Osteoblast (primary cell): ENCODE results near the gene TKT. TPM values are rescaled to one million over a fixed set of nuclear protein-coding genes. Genes with fewer than 3 reads are reported as not detected.

Source experiments
- DNase-seq: peaks from one replicate; pipeline ENCODE4 v3.0.0; 2011; ENCODE audit warnings: low spot score, mixed read lengths; ENCODE audit not compliant: insufficient read length; ENCODE audit errors: missing footprints
- H2AFZ ChIP-seq: 2 replicates; pipeline ENCODE4 v1.6.0; 2011; ENCODE audit warnings: mild to moderate bottlenecking, low read length
- H3K27ac ChIP-seq: 2 replicates; pipeline ENCODE4 v1.5.1; 2011; ENCODE audit warnings: mild to moderate bottlenecking, low read depth, low read length, moderate library complexity
- H3K27me3 ChIP-seq: 2 replicates; pipeline ENCODE4 v1.6.0; 2012; ENCODE audit warnings: mild to moderate bottlenecking, control low read depth, inconsistent platforms, low read length, moderate library complexity; ENCODE audit not compliant: insufficient read depth
- H3K36me3 ChIP-seq: 2 replicates; pipeline ENCODE4 v1.5.1; 2011; ENCODE audit warnings: mild to moderate bottlenecking, low read length, control low read depth, moderate library complexity; ENCODE audit not compliant: insufficient read depth
- H3K4me1 ChIP-seq: 2 replicates; pipeline ENCODE4 v1.5.1; 2011; ENCODE audit warnings: mild to moderate bottlenecking, low read length, control low read depth, moderate library complexity; ENCODE audit not compliant: insufficient read depth
- H3K4me2 ChIP-seq: 2 replicates; pipeline ENCODE4 v1.6.0; 2011; ENCODE audit warnings: mild to moderate bottlenecking, low read length; ENCODE audit not compliant: insufficient read depth
- H3K4me3 ChIP-seq: fragments of 200-600 bp; sonication (generic); 3 replicates; pipeline ENCODE4 v1.5.1; 2012; ENCODE audit warnings: mild to moderate bottlenecking, low read length, inconsistent platforms; ENCODE audit not compliant: insufficient read depth
- H3K79me2 ChIP-seq: 2 replicates; pipeline ENCODE4 v1.6.0; 2012; ENCODE audit warnings: mild to moderate bottlenecking, low read length, control low read depth, inconsistent platforms; ENCODE audit not compliant: insufficient read depth
- H3K9me3 ChIP-seq: 2 replicates; pipeline ENCODE4 v1.5.1; 2011; ENCODE audit warnings: low read depth, low read length, control low read depth
- H4K20me1 ChIP-seq: 2 replicates; pipeline ENCODE4 v1.6.0; 2012; ENCODE audit warnings: mild to moderate bottlenecking, low read length, control low read depth; ENCODE audit not compliant: insufficient read depth
- total RNA-seq: library from RNA; depleted of rRNA; stranded (reverse); fragments of >200 nt; gene quantifications from 2 replicates; pipeline ENCODE4 v1.2.3, GENCODE V29; 2012
- TF ChIP-seq, protein P1 (sequence below): IDR thresholded peaks from 2 replicates; pipeline ENCODE4 v1.5.1; 2011; ENCODE audit warnings: mild to moderate bottlenecking, low read depth, low read length, moderate library complexity; ENCODE audit errors: extremely low read depth

TKT gene
- total RNA-seq, 1 donor: 453 TPM

DNA sequence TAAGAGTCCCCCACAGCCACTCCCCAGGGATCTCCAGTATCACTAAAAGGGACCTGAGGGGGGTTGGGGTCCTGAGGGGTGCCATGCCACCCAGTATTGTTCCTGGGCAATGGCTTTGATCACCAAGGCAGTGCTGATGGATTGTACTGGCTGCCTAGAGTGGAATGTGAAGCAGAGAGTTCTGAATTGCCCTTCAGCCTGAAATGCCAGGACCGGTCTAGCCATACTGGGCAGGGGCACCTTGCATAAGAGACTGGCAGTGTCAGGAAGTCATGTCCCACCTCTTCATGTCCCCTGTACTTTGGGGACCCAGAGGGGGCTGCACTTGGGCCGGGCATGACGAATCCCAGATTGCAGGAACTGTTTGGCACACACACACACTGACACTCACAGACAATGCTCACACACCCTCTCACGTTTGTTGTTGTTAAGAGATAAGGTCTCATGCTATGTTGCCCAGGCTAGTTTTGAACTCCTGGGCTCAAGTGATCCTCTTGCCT, 4.5 kb upstream of the TKT start:
- no peaks in the 10 kb centered on the region for H3K27me3 ChIP-seq
- H2AFZ ChIP-seq: no peak overlapping the region
- H4K20me1 ChIP-seq: peaks cover 2% of the 10 kb centered on the region
- no peak overlapping the region for H3K27ac ChIP-seq
- no peak overlapping the region for H3K4me3 ChIP-seq
- H3K9me3 ChIP-seq: no peaks in the 10 kb centered on the region
- no peaks in the 10 kb centered on the region for H3K4me1 ChIP-seq
- TF ChIP-seq, protein P1, sequence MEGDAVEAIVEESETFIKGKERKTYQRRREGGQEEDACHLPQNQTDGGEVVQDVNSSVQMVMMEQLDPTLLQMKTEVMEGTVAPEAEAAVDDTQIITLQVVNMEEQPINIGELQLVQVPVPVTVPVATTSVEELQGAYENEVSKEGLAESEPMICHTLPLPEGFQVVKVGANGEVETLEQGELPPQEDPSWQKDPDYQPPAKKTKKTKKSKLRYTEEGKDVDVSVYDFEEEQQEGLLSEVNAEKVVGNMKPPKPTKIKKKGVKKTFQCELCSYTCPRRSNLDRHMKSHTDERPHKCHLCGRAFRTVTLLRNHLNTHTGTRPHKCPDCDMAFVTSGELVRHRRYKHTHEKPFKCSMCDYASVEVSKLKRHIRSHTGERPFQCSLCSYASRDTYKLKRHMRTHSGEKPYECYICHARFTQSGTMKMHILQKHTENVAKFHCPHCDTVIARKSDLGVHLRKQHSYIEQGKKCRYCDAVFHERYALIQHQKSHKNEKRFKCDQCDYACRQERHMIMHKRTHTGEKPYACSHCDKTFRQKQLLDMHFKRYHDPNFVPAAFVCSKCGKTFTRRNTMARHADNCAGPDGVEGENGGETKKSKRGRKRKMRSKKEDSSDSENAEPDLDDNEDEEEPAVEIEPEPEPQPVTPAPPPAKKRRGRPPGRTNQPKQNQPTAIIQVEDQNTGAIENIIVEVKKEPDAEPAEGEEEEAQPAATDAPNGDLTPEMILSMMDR: no peak
- H3K4me2 ChIP-seq: no peak overlapping the region
- H3K36me3 ChIP-seq: no peaks in the 10 kb centered on the region
- DNase-seq: no peak
- H3K79me2 ChIP-seq: peaks cover 4% of the 10 kb centered on the region

DNA sequence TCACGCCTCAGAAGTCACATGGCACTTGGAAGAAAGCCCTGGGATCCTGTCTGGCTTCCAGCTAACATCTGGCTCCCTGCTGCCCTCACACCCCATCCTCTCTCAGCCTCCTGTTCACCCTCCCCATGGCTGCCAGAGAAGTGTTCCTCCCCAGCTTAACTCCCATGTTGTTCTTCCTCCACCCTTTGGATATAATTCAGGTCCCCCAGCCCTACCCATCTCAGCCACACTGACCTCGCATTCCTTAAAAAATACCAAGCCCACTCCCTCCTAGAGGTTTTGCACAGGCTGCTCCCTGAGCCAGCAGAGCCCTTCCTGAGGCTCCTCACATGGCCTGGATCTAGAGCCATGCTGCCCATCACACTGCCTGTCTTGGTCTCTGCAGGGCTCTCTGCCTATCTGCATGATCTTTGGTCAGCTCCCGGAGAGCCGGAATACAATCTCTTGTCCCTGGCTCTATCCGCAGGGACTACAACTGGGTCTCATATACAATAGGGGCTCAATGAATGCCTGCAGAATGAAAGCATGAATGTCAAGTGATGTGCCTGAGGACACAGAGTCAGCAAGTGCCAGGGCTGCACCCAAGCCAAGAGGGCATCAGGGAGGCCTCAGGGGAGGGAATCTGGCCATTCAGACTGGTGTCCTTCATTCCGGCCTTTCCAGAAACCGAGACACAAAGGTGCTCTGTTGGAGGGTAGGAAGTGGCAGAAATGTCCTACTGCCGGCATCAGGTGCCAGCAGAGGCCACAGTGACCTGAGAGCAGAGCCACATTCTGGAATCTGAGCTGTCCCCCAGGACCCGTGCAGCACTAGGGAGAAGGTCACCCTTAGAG, 3.8 kb upstream of the TKT start:
- Histone ChIP-seq H3K79me2 (peaks cover 11% of the 10 kb centered on the region), H3K4me2 (no peak overlapping the region), H3K36me3 (no peaks in the 10 kb centered on the region), H3K27me3 (no peaks in the 10 kb centered on the region), H3K9me3 (no peaks in the 10 kb centered on the region), H2AFZ (no peak overlapping the region), H4K20me1 (peaks cover 8% of the 10 kb centered on the region), H3K27ac (no peak overlapping the region), H3K4me3 (no peak overlapping the region), H3K4me1 (no peaks in the 10 kb centered on the region)
- TF ChIP-seq, protein P1: no peak
- no peak for DNase-seq

DNA sequence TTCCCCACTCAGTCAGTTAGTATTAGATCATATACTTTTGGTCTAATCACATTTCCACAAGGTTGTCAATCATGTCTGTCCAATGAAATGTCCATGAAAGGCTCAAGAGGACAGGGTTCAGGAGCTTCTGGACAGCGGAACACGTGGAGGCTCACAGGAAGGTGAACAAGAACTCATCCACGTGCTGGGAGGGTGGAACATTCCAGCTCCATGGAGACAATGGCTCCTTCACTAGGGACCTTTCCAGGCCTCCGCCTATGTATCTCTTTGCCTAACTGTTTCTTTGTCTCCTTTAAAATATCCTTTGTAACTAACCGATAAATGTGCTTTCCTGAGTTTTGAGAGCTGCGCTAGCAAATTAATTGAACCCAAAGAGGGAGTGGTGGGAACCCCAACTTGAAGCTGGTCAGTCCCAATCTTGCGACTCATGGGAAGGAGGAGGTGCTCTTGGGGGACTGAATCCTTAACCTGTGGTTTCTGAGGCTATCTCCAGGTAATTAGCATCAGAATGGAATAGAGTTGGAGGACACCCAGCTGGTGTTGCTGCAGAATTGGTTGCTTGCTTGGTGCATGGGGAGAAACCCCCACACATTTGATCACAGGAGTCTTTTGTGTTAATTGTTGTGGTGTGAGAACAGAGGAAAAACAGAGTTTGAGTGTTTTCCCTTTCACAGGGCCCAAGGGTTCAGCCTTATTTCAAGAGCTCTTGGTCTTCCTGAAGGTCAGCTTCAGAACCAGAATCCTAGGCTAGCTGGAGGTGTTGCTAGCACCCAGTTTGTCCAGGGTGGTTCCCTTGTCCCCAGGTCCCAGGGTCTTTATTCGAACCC, 3.0 kb upstream of the TKT start:
- Histone ChIP-seq H3K27me3 (no peaks in the 10 kb centered on the region), H3K4me2 (no peak overlapping the region), H3K79me2 (peaks cover 19% of the 10 kb centered on the region), H4K20me1 (peaks cover 17% of the 10 kb centered on the region), H2AFZ (no peak overlapping the region), H3K36me3 (no peaks in the 10 kb centered on the region), H3K4me3 (no peak overlapping the region), H3K27ac (no peak overlapping the region), H3K9me3 (no peaks in the 10 kb centered on the region), H3K4me1 (peaks cover 5% of the 10 kb centered on the region)
- DNase-seq: no peak
- TF ChIP-seq, protein P1: no peak

DNA sequence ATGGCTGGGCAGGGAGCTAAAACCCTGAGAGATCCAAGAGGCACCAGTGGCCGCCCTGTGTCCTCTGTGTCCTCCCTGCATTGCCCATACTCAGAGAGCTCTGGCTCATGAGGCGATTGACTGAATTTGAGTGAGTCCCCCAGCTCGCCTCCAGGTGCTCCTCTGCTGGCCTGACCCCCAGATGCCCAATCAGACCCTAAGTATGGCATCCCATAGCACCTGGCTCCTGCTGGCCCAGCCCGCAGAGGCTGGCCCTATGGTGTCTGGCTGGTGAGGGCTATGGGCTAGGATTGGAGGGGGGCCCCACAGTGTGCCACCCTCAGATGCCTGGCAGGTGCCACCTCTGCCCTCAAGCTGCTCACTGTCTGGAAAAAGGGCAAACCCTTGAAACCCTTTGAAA, 1.6 kb upstream of the TKT start:
- Histone ChIP-seq H3K4me2 (no peak overlapping the region), H3K79me2 (peaks cover 33% of the 10 kb centered on the region), H3K27ac (no peak overlapping the region), H3K4me1 (peaks cover 16% of the 10 kb centered on the region), H3K4me3 (no peak overlapping the region), H3K27me3 (no peaks in the 10 kb centered on the region), H4K20me1 (peaks cover 27% of the 10 kb centered on the region), H2AFZ (no peak overlapping the region), H3K36me3 (no peaks in the 10 kb centered on the region), H3K9me3 (no peaks in the 10 kb centered on the region)
- no peak for DNase-seq
- TF ChIP-seq, protein P1: no peak
